SK-N-SH (cell line): ENCODE measurements around the gene USP11.

Source experiments
- CHD2 ChIP-seq: fragments of 150-350 bp; IDR thresholded peaks from 2 replicates; pipeline ENCODE4 v1.6.1; 2018; ENCODE audit warnings: low read length; ENCODE audit not compliant: partially characterized antibody
- CTCF ChIP-seq: fragments of 200-600 bp; sonication (generic); IDR thresholded peaks from 2 replicates; pipeline ENCODE4 v1.6.1; 2017; ENCODE audit warnings: antibody characterized with exemption, mild to moderate bottlenecking, moderate library complexity
- JUND ChIP-seq: IDR thresholded peaks from 2 replicates; pipeline ENCODE4 v1.4.0; 2012
- MAX ChIP-seq: IDR thresholded peaks from 2 replicates; pipeline ENCODE4 v1.4.0; 2012; ENCODE audit warnings: low read depth
- PBX3 ChIP-seq: IDR thresholded peaks from 2 replicates; pipeline ENCODE4; 2012
- POLR2AphosphoS5 ChIP-seq: IDR thresholded peaks from 2 replicates; pipeline ENCODE4 v1.6.1; 2012; ENCODE audit warnings: low read depth, low read length
- RAD21 ChIP-seq: IDR thresholded peaks from 2 replicates; pipeline ENCODE4 v1.6.1; 2012; ENCODE audit warnings: mild to moderate bottlenecking, low read length
- RCOR1 ChIP-seq: fragments of 150-350 bp; IDR thresholded peaks from 2 replicates; pipeline ENCODE4 v1.6.1; 2017; ENCODE audit warnings: antibody characterized with exemption, low read length
- REST ChIP-seq: IDR thresholded peaks from 2 replicates; pipeline ENCODE4 v1.6.1; 2012; ENCODE audit warnings: mild to moderate bottlenecking, low read depth, low read length, moderate library complexity
- RFX5 ChIP-seq: IDR thresholded peaks from 2 replicates; pipeline ENCODE4 v1.6.1; 2012; ENCODE audit warnings: mild to moderate bottlenecking, improper control_type of control experiment, low read length
- SIN3A ChIP-seq: IDR thresholded peaks from 2 replicates; pipeline ENCODE4 v1.6.1; 2012; ENCODE audit warnings: low read depth, mild to moderate bottlenecking, low read length, moderate library complexity, borderline replicate concordance
- SMC3 ChIP-seq: IDR thresholded peaks from 2 replicates; pipeline ENCODE4 v1.6.1; 2012; ENCODE audit warnings: low read depth, low read length, improper control_type of control experiment
- TAF1 ChIP-seq: IDR thresholded peaks from 2 replicates; pipeline ENCODE4 v1.6.1; 2012; ENCODE audit warnings: low read depth, mild to moderate bottlenecking, low read length, moderate library complexity, borderline replicate concordance
- USF2 ChIP-seq: fragments of 150-350 bp; IDR thresholded peaks from 2 replicates; pipeline ENCODE4 v1.6.1; 2017; ENCODE audit warnings: antibody characterized with exemption, low read length, low read depth, borderline replicate concordance

- TF ChIP-seq TAF1 (no peak), CTCF (no peak), POLR2AphosphoS5 (no peak), SMC3 (no peak), JUND (no peak), REST (no peak), CHD2 (no peak), RAD21 (no peak), PBX3 (no peak), USF2 (no peak), RFX5 (no peak), RCOR1 (no peak), MAX (no peak), SIN3A (no peak)
These were observed 5.5 kb upstream of the USP11 start for GRCh38 chrX:47227334-47227583.
